GM19240 (cell line): Measurements from ENCODE around the gene NME7.

Experiments used
- DNase-seq: peaks from one replicate; pipeline ENCODE4 v3.0.0; 2011; ENCODE audit warnings: low spot score; ENCODE audit not compliant: insufficient read length

NME7 gene

GRCh38 chr1:169107603-169108208, 259.9 kb downstream of the NME7 start:
- no peak for DNase-seq

- no peak for DNase-seq
Measured at GRCh38 chr1:169106921-169107602, 260.5 kb downstream of the NME7 start.

GRCh38 chr1:169106095-169106920, 261.3 kb downstream of the NME7 start, which contains the start of gene ATP1B1:
Gene ATP1B1 (plus strand): TSS chr1:169106690. CDS start chr1:169106830, 140 bp downstream.
- DNase-seq, result peak; percentile 71

GRCh38 chr1:169105434-169106094, 262.0 kb downstream of the NME7 start:
- no peak for DNase-seq

- no peak for DNase-seq
Measured at GRCh38 chr1:169105087-169105433, 262.5 kb downstream of the NME7 start.

- DNase-seq, result no peak
Measured at GRCh38 chr1:169103480-169103893, 264.1 kb downstream of the NME7 start.

GRCh38 chr1:169103002-169103401, 264.6 kb downstream of the NME7 start:
- no peak for DNase-seq

- no peak for DNase-seq
Measured at GRCh38 chr1:169102567-169102966, 265.0 kb downstream of the NME7 start.

- DNase-seq, result no peak
Measured at GRCh38 chr1:169100651-169101088, 266.9 kb downstream of the NME7 start.

GRCh38 chr1:169100208-169100607, 267.4 kb downstream of the NME7 start:
- no peak for DNase-seq

GRCh38 chr1:169099561-169099960, 268.0 kb downstream of the NME7 start:
- no peak for DNase-seq

- no peak for DNase-seq
Measured at GRCh38 chr1:169098380-169098779, 269.2 kb downstream of the NME7 start.

- DNase-seq, result no peak
Measured at GRCh38 chr1:169094897-169095569, 272.6 kb downstream of the NME7 start.

- DNase-seq, result no peak
Measured at GRCh38 chr1:169092399-169092798, 275.2 kb downstream of the NME7 start.

GRCh38 chr1:169091480-169091941, 276.1 kb downstream of the NME7 start:
- DNase-seq, result no peak

- no peak for DNase-seq
Measured at GRCh38 chr1:169090900-169091311, 276.7 kb downstream of the NME7 start.

GRCh38 chr1:169090308-169090899, 277.2 kb downstream of the NME7 start:
- no peak for DNase-seq

GRCh38 chr1:169089776-169090175, 277.8 kb downstream of the NME7 start:
- DNase-seq, result no peak

- DNase-seq, result no peak
Measured at GRCh38 chr1:169087876-169088275, 279.7 kb downstream of the NME7 start.

- DNase-seq, result no peak
Measured at GRCh38 chr1:169086603-169087455, 280.8 kb downstream of the NME7 start.
